ENCODE data around the gene ASIC2. TPM values are rescaled to one million over a fixed set of nuclear protein-coding genes. Genes with fewer than 3 reads are reported as not detected.

The ASIC2 gene
- total RNA-seq, 1 experiment from 2014 or later: not detected

GRCh38 chr17:33227911-33228310, 65.2 kb downstream of the ASIC2 start:
- no peaks in the 10 kb centered on the region for H3K79me2 ChIP-seq (ENCODE audit: insufficient read depth, low read length)
- H3K9ac ChIP-seq (ENCODE audit: low read length): no peak overlapping the region
- no peak for TF ChIP-seq ZBTB33 (IDR thresholded peaks at IDR 0.05; ENCODE audit: extremely low read depth, insufficient replicate concordance, low read length)
- no peak for TF ChIP-seq SRF (IDR thresholded peaks at IDR 0.05; ENCODE audit: low read depth)
- no peak for TF ChIP-seq EGR1 (IDR thresholded peaks at IDR 0.05; ENCODE audit: low read depth)
- no peak for TF ChIP-seq CEBPB (IDR thresholded peaks at IDR 0.05; ENCODE audit: low read depth)
- no peak for TF ChIP-seq POLR2A (IDR thresholded peaks at IDR 0.05; ENCODE audit: borderline replicate concordance, extremely low read depth, insufficient read depth, insufficient read length)
- TF ChIP-seq ZNF274 (IDR thresholded peaks at IDR 0.05; ENCODE audit: low read depth, low read length): no peak
- TF ChIP-seq TCF7L2 (IDR thresholded peaks at IDR 0.05; ENCODE audit: borderline replicate concordance, extremely low read depth, insufficient read depth, insufficient read length): no peak
- TF ChIP-seq POLR2AphosphoS5 (IDR thresholded peaks at IDR 0.05; ENCODE audit: low read depth, low read length): no peak
- TF ChIP-seq ZFX (IDR thresholded peaks at IDR 0.05): no peak
- no peak for TF ChIP-seq YY1 (IDR thresholded peaks at IDR 0.05; ENCODE audit: extremely low read depth, insufficient replicate concordance, low read depth, low read length)
- no peak for TF ChIP-seq FOSL1 (IDR thresholded peaks at IDR 0.05; ENCODE audit: low read depth)
- no peak for TF ChIP-seq EZH2phosphoT487 (IDR thresholded peaks at IDR 0.05; ENCODE audit: borderline replicate concordance)
- H3K27me3 ChIP-seq (ENCODE audit: insufficient read depth, low read length): no peaks in the 10 kb centered on the region
- no peaks in the 10 kb centered on the region for H3K9me3 ChIP-seq (ENCODE audit: control insufficient read depth in 1 of 2, insufficient read depth in 1 of 2, low read depth in 1 of 2, low read length in 2 of 2)
- ATAC-seq (no peak), DNase-seq (ENCODE audit: low read depth, low spot score) (no peak)
- H3K9me2 ChIP-seq (ENCODE audit: insufficient read depth): no peaks in the 10 kb centered on the region
- no TSS peak for BruUV-seq (replicated peaks)
- H4K20me1 ChIP-seq (ENCODE audit: insufficient read depth): no peaks in the 10 kb centered on the region
- H3K4me2 ChIP-seq (ENCODE audit: low read length): no peak overlapping the region
- H3K36me3 ChIP-seq (ENCODE audit: control insufficient read depth in 1 of 2, insufficient read depth in 2 of 2, low read length in 2 of 2): no peaks in the 10 kb centered on the region
- no peaks in the 10 kb centered on the region for H3K4me1 ChIP-seq (ENCODE audit: control insufficient read depth in 1 of 2, insufficient read depth in 2 of 2, low read length in 2 of 2)
- H2AFZ ChIP-seq (ENCODE audit: low read depth, low read length, poor library complexity, severe bottlenecking): no peak overlapping the region
- intact Hi-C loops (cut with micrococcal nuclease): no loop called here
- ChIA-PET RAD21 (ENCODE audit: low non-redundant PET in 1 of 2, low total read pairs in 2 of 2, uncharacterized antibody in 2 of 2, unreplicated experiment in 2 of 2) (no interaction called here), CTCF (no interaction called here), POLR2A (no interaction called here)
- no peak overlapping the region for H3K27ac ChIP-seq (ENCODE audit: low read depth, low read length)
- H3K4me3 ChIP-seq (replicated peaks in 1 of 2; ENCODE audit: low read depth in 1 of 2, low read length in 2 of 2): no peak overlapping the region
